ENCODE data around the gene FAM219B. TPM values are rescaled to one million over a fixed set of nuclear protein-coding genes. Genes with fewer than 3 reads are reported as not detected.
"Not testable (repeated sequence)": the region's sequence is repeated elsewhere in the genome, so short reads cannot be mapped to it uniquely, and the experiment has no call there.

FAM219B gene
- total RNA-seq, 2 donors from 2014 or later: 44.7 to 54.2 TPM

- H3K27me3 ChIP-seq: no peaks in the 10 kb centered on the region
- peaks cover 6% of the 10 kb centered on the region for H3K36me3 ChIP-seq
- no peak for TF ChIP-seq CTCF (IDR thresholded peaks at IDR 0.05)
- H3K9ac ChIP-seq (ENCODE audit: low read depth in 2 of 2, low read length in 2 of 2): no peak overlapping the region
- no peak overlapping the region for H3K4me3 ChIP-seq
- DNase-seq: no peak
- H3K9me3 ChIP-seq: no peaks in the 10 kb centered on the region
- H3K27ac ChIP-seq: no peak overlapping the region
- H3K4me1 ChIP-seq: peaks cover 16% of the 10 kb centered on the region
- intact Hi-C loops (cut with DNase I): no loop called here
Observed at GRCh38 chr15:74928771-74929198, 22.1 kb upstream of the FAM219B start.

GRCh38 chr15:74924525-74924924, 17.9 kb upstream of the FAM219B start:
- H3K27me3 ChIP-seq: no peaks in the 10 kb centered on the region
- peaks cover 22% of the 10 kb centered on the region for H3K36me3 ChIP-seq
- no peaks in the 10 kb centered on the region for H3K9me3 ChIP-seq
- DNase-seq: no peak
- no peak overlapping the region for H3K4me3 ChIP-seq
- H3K27ac ChIP-seq: no peak overlapping the region
- no peak for TF ChIP-seq CTCF (IDR thresholded peaks at IDR 0.05)
- peaks cover 5% of the 10 kb centered on the region for H3K4me1 ChIP-seq
- intact Hi-C loops (cut with DNase I): no loop called here
- no peak overlapping the region for H3K9ac ChIP-seq (ENCODE audit: low read depth in 2 of 2, low read length in 2 of 2)

- intact Hi-C loops (cut with DNase I): no loop called here
- Histone ChIP-seq H3K9ac (ENCODE audit: low read depth in 2 of 2, low read length in 2 of 2) (no peak overlapping the region), H3K9me3 (no peaks in the 10 kb centered on the region), H3K4me3 (no peak overlapping the region), H3K4me1 (no peaks in the 10 kb centered on the region), H3K36me3 (peaks cover 22% of the 10 kb centered on the region), H3K27ac (no peak overlapping the region), H3K27me3 (no peaks in the 10 kb centered on the region)
- no peak for TF ChIP-seq CTCF (IDR thresholded peaks at IDR 0.05)
- no peak for DNase-seq
Observed at GRCh38 chr15:74920456-74920855, 13.8 kb upstream of the FAM219B start.

- Histone ChIP-seq H3K36me3 (peaks cover 18% of the 10 kb centered on the region), H3K9me3 (no peaks in the 10 kb centered on the region), H3K4me1 (no peaks in the 10 kb centered on the region), H3K4me3 (no peak overlapping the region), H3K9ac (ENCODE audit: low read depth in 2 of 2, low read length in 2 of 2) (no peak overlapping the region), H3K27me3 (no peaks in the 10 kb centered on the region), H3K27ac (no peak overlapping the region)
- no peak for TF ChIP-seq CTCF (IDR thresholded peaks at IDR 0.05)
- intact Hi-C loops (cut with DNase I): no loop called here
- no peak for DNase-seq
Observed at GRCh38 chr15:74917676-74918075, 11.0 kb upstream of the FAM219B start.

- H3K4me3 ChIP-seq; H3K9me3 ChIP-seq; intact Hi-C loops (cut with DNase I); H3K27me3 ChIP-seq; H3K27ac ChIP-seq; H3K4me1 ChIP-seq; H3K36me3 ChIP-seq; DNase-seq; H3K9ac ChIP-seq (ENCODE audit: low read depth in 2 of 2, low read length in 2 of 2): not testable (repeated sequence)
Observed at GRCh38 chr15:74913799-74914198, 7.1 kb upstream of the FAM219B start.

DNA sequence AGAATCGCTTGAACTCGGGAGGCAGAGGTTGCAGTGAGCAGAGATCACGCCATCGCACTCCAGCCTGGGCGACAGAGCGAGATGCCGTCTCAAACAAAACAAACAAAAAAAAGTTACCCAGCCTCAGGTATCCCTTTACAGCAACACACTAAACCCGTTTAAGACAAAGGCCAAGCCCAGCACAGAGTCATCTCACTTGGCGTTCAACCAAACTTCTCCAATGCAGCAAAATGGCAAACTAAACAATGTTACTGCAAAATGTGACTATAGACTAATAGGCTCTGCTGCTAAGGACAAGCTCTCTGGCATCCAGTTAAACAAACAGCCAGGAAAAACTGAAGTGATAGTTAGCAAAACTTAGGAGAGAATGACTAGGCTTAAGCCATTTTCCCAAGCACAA, 6.4 kb upstream of the FAM219B start:
- Histone ChIP-seq H3K4me3 (no peak overlapping the region), H3K4me1 (no peaks in the 10 kb centered on the region), H3K36me3 (no peaks in the 10 kb centered on the region), H3K27me3 (no peaks in the 10 kb centered on the region), H3K27ac (no peak overlapping the region), H3K9ac (ENCODE audit: low read depth in 2 of 2, low read length in 2 of 2) (no peak overlapping the region), H3K9me3 (no peaks in the 10 kb centered on the region)
- TF ChIP-seq CTCF (IDR thresholded peaks at IDR 0.05): no peak
- intact Hi-C loops (cut with DNase I): no loop called here
- no peak for DNase-seq

All from colonic mucosa (tissue), 4 donors.